Parathyroid adenoma (tissue), 2 donors: ENCODE measurements around the gene ZRANB1.

Experiments
- H2AFZ ChIP-seq: fragments of 300-600 bp; sonication (generic); one replicate; pipeline ENCODE4 v1.7.0; 2017; ENCODE audit warnings: antibody characterized with exemption, mild to moderate bottlenecking
- H3K27ac ChIP-seq: fragments of 300-600 bp; sonication (generic); one replicate; pipeline ENCODE4 v1.7.0; 2017
- H3K27me3 ChIP-seq: fragments of 300-600 bp; sonication (generic); one replicate; pipeline ENCODE4 v1.7.0; 2017; ENCODE audit warnings: low read length; ENCODE audit not compliant: control insufficient read depth, insufficient read depth
- H3K36me3 ChIP-seq: fragments of 300-600 bp; sonication (generic); one replicate; pipeline ENCODE4 v1.7.0; 2017; ENCODE audit warnings: low read length; ENCODE audit not compliant: control insufficient read depth, insufficient read depth
- H3K4me1 ChIP-seq: fragments of 300-600 bp; sonication (generic); one replicate; pipeline ENCODE4 v1.7.0; 2017; ENCODE audit warnings: control low read depth
- H3K4me2 ChIP-seq: fragments of 300-600 bp; sonication (generic); one replicate; pipeline ENCODE4 v1.7.0; 2017; ENCODE audit warnings: low read length
- H3K4me3 ChIP-seq: fragments of 300-600 bp; sonication (generic); one replicate; pipeline ENCODE4 v1.7.0; 2017; ENCODE audit warnings: low read depth, low read length
- H3K79me2 ChIP-seq: fragments of 300-600 bp; sonication (generic); one replicate; pipeline ENCODE4 v1.7.0; 2017; ENCODE audit warnings: control low read depth
- H3K9ac ChIP-seq: fragments of 300-600 bp; sonication (generic); one replicate; pipeline ENCODE4 v1.7.0; 2017; ENCODE audit warnings: mild to moderate bottlenecking
- H3K9me3 ChIP-seq: fragments of 300-600 bp; sonication (generic); one replicate; pipeline ENCODE4 v1.7.0; 2017; ENCODE audit warnings: low read length; ENCODE audit not compliant: control insufficient read depth
- CTCF ChIP-seq: fragments of 300-600 bp; sonication (generic); IDR thresholded peaks from one replicate; pipeline ENCODE4 v1.7.0; 2017; ENCODE audit warnings: antibody characterized with exemption, mild to moderate bottlenecking
- donor health status: primary hyperparathyroidism.

The ZRANB1 gene

GRCh38 chr10:125000366-125001312 lies 58.7 kb downstream of the ZRANB1 start:
- H3K79me2 ChIP-seq, result peaks cover 23% of the 10 kb centered on the region
- peak overlapping the region; percentile 46 for H3K27ac ChIP-seq
- no peak overlapping the region for H3K9ac ChIP-seq
- H2AFZ ChIP-seq, result peak overlapping the region; percentile 34
- no peak overlapping the region for H3K4me3 ChIP-seq
- no peaks in the 10 kb centered on the region for H3K9me3 ChIP-seq
- no peaks in the 10 kb centered on the region for H3K27me3 ChIP-seq
- peak; percentile 35 for TF ChIP-seq CTCF
- no peak overlapping the region for H3K4me2 ChIP-seq
- peaks cover 11% of the 10 kb centered on the region for H3K4me1 ChIP-seq
- H3K36me3 ChIP-seq, result no peaks in the 10 kb centered on the region

GRCh38 chr10:125001313-125002046 lies 59.6 kb downstream of the ZRANB1 start:
- peaks cover 23% of the 10 kb centered on the region for H3K79me2 ChIP-seq
- H3K4me2 ChIP-seq, result no peak overlapping the region
- H3K9ac ChIP-seq, result no peak overlapping the region
- peaks cover 13% of the 10 kb centered on the region for H3K4me1 ChIP-seq
- no peak overlapping the region for H2AFZ ChIP-seq
- TF ChIP-seq CTCF, result no peak
- no peaks in the 10 kb centered on the region for H3K9me3 ChIP-seq
- H3K4me3 ChIP-seq, result no peak overlapping the region
- no peaks in the 10 kb centered on the region for H3K36me3 ChIP-seq
- no peaks in the 10 kb centered on the region for H3K27me3 ChIP-seq
- H3K27ac ChIP-seq, result no peak overlapping the region

GRCh38 chr10:125002047-125002422 lies 60.1 kb downstream of the ZRANB1 start:
- Histone ChIP-seq H3K4me2 (no peak overlapping the region), H3K27me3 (no peaks in the 10 kb centered on the region), H3K79me2 (peaks cover 23% of the 10 kb centered on the region), H3K27ac (no peak overlapping the region), H3K9ac (no peak overlapping the region), H3K4me1 (peaks cover 19% of the 10 kb centered on the region), H3K36me3 (no peaks in the 10 kb centered on the region), H3K4me3 (no peak overlapping the region), H3K9me3 (no peaks in the 10 kb centered on the region), H2AFZ (no peak overlapping the region)
- no peak for TF ChIP-seq CTCF

GRCh38 chr10:125002423-125003145 lies 60.7 kb downstream of the ZRANB1 start:
- TF ChIP-seq CTCF, result no peak
- Histone ChIP-seq H3K9me3 (no peaks in the 10 kb centered on the region), H3K9ac (no peak overlapping the region), H3K27me3 (no peaks in the 10 kb centered on the region), H3K27ac (no peak overlapping the region), H2AFZ (no peak overlapping the region), H3K4me2 (no peak overlapping the region), H3K4me3 (no peak overlapping the region), H3K4me1 (peaks cover 19% of the 10 kb centered on the region), H3K79me2 (peaks cover 21% of the 10 kb centered on the region), H3K36me3 (no peaks in the 10 kb centered on the region)
